ENCODE results near the gene P2RY12.
A peak's percentile ranks its signal among the peaks of the same experiment; 100 is the strongest.

The P2RY12 gene

GRCh38 chr3:151305060-151305774 is 79.3 kb downstream of the P2RY12 start:
- no peak for DNase-seq

GRCh38 chr3:151303751-151304150 is 80.8 kb downstream of the P2RY12 start:
- peak; percentile 28 for DNase-seq

DNA sequence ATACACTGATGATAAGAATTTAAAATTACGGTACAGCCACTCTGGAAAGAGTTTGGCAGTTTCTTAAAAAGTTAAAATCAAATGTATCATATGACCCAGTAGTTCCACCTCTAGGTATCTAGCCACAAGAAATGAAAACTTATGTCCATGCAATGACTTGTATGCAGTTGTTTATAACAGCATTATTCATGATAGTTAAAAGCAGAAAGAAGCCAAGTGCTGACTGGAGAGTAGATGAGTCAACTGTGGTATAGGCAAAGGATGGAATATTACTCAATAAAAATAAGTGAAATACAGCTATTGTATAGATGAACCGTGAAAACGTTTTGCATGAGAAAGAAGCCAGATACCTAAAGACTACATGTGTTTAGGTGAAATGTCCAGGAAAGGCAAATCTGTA is 82.8 kb downstream of the P2RY12 start:
- peak; percentile 34 for DNase-seq

- DNase-seq, result no peak
These were observed 84.0 kb downstream of the P2RY12 start for GRCh38 chr3:151300539-151300938.

- no peak for DNase-seq
These were observed 85.5 kb downstream of the P2RY12 start for GRCh38 chr3:151299006-151299405.

- no peak for DNase-seq
These were observed 87.1 kb downstream of the P2RY12 start for GRCh38 chr3:151297429-151297828.

DNA sequence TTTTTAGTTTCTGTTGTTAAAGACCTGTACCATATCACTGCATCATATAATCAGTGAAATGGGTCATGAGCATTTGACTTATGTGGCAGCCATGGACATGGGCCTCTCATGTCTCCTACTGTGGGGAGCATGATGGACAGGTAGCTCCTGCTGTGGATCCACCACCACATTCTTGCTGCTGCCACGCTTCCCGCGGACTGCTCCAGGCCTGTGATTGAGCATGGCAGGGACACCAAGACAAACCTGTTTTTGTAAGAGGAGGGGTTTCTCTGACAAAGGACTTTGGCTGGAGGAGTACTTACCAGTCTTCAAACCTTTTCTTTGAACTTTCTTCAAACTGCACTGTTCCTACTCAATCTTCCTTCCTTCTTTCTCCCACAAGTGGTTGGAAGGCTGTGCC is 88.3 kb downstream of the P2RY12 start:
- no peak for DNase-seq

DNA sequence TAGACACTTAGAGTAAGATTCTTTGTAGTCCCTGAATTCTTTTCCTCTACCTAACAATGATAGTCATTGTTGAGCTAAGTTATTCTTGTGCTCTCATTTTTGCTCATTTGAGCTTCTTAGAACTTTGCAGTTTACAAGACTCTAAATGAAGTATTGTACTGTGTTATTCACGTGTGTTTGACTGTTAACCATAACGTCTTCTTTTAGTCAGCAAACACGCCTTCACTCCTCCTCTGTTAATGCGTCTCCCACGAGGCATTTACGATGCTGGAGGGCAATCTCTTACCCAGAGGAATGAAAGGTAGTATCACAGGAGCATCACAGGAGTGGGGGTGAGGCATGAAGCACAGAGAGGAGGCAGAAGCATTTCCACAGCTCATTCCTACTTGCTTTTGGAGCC is 91.4 kb downstream of the P2RY12 start:
- DNase-seq, result no peak

GRCh38 chr3:151290673-151291072 is 93.9 kb downstream of the P2RY12 start:
- peak; percentile 48 for DNase-seq

- no peak for DNase-seq
These were observed 95.1 kb downstream of the P2RY12 start for GRCh38 chr3:151289445-151289844.

All from suppressor macrophage treated with lipopolysaccharide for 4 hours (primary cell).